ENCODE measurements around the gene ANKRD39.

- TF ChIP-seq RAD21 (IDR thresholded peaks at IDR 0.05; ENCODE audit: low read length) (no peak), POLR2A (IDR thresholded peaks at IDR 0.05; ENCODE audit: low read depth, low read length) (no peak), MXI1 (IDR thresholded peaks at IDR 0.05; ENCODE audit: borderline replicate concordance, low read depth, low read length) (no peak), CEBPB (IDR thresholded peaks at IDR 0.05; ENCODE audit: low read depth, low read length) (no peak), SMC3 (IDR thresholded peaks at IDR 0.05; ENCODE audit: low read depth, low read length) (no peak), NFE2L2 (IDR thresholded peaks at IDR 0.05; ENCODE audit: low read depth, low read length) (no peak), CHD1 (IDR thresholded peaks at IDR 0.05; ENCODE audit: low read depth, low read length) (no peak), FOS (IDR thresholded peaks at IDR 0.05; ENCODE audit: low read depth, low read length) (no peak), USF2 (IDR thresholded peaks at IDR 0.05; ENCODE audit: low read depth, low read length) (no peak), RFX5 (IDR thresholded peaks at IDR 0.05; ENCODE audit: low read depth, low read length) (no peak), MAZ (IDR thresholded peaks at IDR 0.05; ENCODE audit: borderline replicate concordance, low read depth, low read length) (no peak)
- TF ChIP-seq, protein P1, sequence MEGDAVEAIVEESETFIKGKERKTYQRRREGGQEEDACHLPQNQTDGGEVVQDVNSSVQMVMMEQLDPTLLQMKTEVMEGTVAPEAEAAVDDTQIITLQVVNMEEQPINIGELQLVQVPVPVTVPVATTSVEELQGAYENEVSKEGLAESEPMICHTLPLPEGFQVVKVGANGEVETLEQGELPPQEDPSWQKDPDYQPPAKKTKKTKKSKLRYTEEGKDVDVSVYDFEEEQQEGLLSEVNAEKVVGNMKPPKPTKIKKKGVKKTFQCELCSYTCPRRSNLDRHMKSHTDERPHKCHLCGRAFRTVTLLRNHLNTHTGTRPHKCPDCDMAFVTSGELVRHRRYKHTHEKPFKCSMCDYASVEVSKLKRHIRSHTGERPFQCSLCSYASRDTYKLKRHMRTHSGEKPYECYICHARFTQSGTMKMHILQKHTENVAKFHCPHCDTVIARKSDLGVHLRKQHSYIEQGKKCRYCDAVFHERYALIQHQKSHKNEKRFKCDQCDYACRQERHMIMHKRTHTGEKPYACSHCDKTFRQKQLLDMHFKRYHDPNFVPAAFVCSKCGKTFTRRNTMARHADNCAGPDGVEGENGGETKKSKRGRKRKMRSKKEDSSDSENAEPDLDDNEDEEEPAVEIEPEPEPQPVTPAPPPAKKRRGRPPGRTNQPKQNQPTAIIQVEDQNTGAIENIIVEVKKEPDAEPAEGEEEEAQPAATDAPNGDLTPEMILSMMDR (conservative IDR thresholded peaks at IDR 0.05; ENCODE audit: low read depth, low read length): no peak
These were observed 21.2 kb upstream of the ANKRD39 start for GRCh38 chr2:96878796-96879544.

All from IMR-90 (cell line).